Testis (tissue), 2 donors: ENCODE results near the gene ARHGEF25.

Experiments used
- CTCF ChIP-seq, 3 experiments: fragments of 450-650 bp in 2 of 3; fragments of 200-600 bp in 1 of 3; sonication (generic) in 1 of 3; IDR thresholded peaks; one replicate each; pipeline ENCODE4 v1.5.1; 2016 to 2019; ENCODE audit warnings: antibody characterized with exemption in 3 of 3, mild to moderate bottlenecking in 2 of 3, moderate library complexity in 1 of 3
- POLR2A ChIP-seq: fragments of 450-650 bp; IDR thresholded peaks from one replicate; pipeline ENCODE4 v1.6.1; 2017; ENCODE audit warnings: antibody characterized with exemption, mild to moderate bottlenecking, moderate library complexity

DNA sequence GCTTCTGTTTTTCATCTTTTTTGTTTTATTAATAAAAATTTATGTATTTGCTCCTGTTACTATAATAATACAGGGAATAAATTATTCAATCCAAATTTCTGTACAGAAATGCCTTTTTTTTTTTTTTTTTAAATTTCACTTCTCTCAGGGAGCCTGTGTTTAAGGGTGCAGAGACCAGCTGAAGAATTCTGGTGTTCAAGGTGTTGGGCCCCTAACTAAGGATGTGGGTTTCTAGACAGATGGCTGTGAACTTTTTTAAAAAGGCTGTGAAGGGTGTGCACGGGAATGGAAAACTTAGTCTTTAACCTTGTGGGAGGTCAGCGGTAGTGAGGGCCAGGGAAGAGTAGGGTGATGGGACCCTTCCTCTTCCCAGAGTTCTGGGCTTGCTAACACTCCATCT lies 7.9 kb upstream of the ARHGEF25 start:
- TF ChIP-seq CTCF (IDR thresholded peaks at IDR 0.05) (no peak), POLR2A (no peak)
